Measurements from ENCODE around the gene ZNF576.
A peak's percentile ranks its signal among the peaks of the same experiment; 100 is the strongest.
"Not testable (repeated sequence)": the region's sequence is repeated elsewhere in the genome, so short reads cannot be mapped to it uniquely, and the experiment has no call there.

The ZNF576 gene

DNA sequence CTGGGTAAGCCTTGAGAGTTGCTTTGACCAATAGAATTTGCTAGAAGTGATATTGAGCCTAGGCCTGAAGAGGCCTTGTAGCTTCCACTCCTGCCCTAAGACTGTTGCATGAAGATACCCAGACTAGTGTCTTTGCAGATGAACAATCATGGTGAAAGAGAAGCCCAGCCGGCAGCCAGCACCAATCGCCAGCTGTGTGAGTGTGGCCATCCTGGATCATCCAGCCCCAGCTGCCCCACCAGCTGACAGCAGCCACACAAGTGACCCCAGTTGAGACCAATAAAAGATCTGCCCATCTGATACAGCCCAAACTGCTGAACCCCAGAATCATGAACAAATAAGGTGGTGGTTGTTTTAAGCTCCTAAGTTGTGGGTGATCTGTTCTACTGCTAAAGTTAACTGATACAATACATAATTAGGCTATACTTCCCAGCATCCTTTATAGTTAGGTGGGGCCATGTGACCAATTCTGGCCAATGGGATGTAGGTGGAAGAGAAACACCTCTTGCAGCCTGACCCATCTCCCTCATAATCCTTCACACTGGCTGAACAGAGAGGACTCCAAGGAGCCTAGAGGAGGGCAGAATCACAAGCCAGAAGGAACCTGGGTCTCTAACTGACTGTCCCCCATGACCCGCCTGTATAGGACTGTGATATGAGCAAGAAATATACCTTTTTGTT, 32.4 kb downstream of the ZNF576 start:
- DNase-seq = no peak

DNA sequence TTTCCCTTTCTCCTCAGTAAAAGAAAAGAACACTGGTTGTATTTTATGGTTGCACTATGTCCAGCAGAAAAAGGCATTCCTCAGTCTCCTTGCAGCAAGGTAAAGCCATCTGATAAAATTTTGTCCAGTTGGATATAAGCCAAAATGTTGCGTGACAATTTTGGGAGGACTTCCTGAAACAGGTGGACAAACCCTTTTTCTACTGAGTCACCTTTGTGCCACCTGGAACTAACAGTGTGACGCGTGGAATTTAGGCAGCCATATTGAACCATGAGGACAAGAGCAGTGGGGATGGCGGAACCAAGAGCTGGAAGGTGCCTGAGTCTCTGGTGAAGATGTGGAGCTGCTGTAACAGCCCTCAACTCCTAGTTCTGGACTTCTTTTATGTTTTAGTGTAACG, 35.1 kb downstream of the ZNF576 start:
- no peak for DNase-seq

DNA sequence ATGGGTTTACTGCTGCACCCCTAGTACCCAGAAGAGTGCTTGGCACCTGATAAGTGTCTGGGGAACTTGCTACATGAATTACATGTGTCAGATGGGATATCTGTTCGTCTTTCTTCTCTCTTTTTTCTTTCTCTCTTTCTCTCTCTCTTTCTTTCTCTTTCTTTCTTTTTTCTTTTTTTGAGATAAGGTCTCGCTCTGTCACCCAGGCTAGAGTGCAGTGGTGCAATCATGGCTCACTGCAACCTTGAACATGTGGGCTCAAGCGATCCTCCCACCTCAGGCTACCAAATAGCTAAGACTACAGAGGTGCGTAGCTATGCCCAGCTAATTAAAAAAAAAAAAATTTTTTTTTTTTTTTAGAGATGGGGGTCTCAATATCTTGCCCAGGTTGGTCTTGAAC, 37.1 kb downstream of the ZNF576 start:
- no peak for DNase-seq

DNA sequence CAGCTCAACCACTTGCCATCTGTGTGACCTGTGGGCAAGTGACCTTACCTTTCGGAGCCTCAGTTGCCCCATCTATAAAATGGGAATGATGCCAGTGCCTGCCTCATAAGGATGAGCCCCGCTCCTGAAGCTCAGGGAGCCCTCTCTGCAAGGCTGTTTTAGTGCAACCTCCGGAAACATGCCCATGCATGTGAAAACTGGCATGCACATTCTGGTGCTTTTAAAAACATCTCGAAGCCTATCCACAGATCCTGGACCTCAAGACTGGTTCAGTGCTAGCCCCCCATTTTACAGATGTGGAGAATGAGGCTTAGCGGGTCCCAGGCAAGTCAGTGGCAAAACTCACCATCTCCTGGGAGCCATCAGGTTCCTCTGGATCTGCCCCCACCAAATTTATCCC, 37.7 kb downstream of the ZNF576 start:
- no peak for DNase-seq

DNA sequence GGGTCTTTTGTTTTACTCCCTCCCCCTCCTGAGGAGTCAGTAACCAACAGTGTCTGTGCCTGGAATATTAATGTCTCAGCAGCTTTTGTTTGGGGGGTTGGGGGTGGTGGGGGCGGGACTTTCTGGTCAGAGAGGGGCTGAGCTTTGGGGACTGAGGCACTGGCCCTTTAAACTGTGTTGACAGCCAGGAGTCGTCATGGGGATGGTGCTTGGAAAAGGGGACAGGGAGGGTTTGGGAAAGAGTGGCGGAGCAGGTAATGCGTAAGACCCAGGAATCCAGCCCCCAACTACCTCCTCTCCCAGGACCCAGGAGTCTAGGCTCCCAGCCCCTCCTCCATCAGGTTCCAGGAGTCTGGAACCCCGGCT, 38.1 kb downstream of the ZNF576 start:
- DNase-seq = no peak

DNA sequence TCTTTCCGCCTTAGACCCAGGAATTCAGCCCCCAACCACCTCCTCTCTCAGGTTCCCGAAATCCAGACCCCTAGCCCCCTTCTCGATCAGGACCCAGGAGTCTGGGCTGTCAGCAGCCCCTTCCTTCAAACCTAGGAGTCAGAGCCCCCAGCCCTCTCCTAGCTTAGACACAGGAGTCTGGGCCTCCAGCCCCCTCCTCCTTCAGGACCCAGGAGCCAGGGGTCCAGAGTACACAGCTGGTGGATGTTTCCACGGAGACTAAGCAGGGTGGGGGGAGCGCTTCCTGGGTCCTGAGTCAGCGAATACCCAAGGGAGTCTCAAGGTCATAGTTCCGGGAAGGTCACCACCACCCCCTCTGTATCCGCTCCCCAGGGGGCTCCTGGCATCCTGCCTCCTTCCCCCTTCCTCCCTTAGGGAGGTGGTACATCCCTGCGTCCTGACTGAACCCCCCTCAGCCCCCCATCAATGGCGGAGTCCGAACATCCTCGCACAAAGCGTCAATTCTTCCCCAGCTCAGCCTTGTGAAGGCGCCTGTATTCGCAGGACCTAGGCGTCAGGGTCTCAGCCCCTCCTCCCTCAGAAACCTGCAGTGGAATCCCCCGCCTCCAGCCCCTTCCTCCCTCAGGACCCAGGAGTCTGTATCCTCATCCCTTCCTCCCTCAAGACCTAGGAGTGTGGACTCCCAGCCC, 38.6 kb downstream of the ZNF576 start:
- DNase-seq = peak; percentile 38

DNA sequence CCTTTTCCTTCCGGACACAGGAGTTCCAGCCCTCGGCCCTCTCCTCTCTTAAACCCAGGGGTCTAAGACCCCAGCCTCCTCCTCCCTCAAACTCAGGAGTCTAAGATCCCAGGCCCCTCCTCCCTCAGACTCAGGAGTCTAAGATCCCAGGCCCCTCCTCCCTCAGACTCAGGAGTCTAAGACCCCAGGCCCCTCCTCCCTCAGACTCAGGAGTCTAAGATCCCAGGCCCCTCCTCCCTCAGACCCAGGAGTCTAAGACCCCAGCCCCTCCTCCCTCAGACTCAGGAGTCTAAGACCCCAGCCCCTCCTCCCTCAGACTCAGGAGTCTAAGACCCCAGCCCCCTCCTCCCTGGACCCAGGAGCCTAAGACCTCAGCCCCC, 39.2 kb downstream of the ZNF576 start:
- DNase-seq = not testable (repeated sequence)

DNA sequence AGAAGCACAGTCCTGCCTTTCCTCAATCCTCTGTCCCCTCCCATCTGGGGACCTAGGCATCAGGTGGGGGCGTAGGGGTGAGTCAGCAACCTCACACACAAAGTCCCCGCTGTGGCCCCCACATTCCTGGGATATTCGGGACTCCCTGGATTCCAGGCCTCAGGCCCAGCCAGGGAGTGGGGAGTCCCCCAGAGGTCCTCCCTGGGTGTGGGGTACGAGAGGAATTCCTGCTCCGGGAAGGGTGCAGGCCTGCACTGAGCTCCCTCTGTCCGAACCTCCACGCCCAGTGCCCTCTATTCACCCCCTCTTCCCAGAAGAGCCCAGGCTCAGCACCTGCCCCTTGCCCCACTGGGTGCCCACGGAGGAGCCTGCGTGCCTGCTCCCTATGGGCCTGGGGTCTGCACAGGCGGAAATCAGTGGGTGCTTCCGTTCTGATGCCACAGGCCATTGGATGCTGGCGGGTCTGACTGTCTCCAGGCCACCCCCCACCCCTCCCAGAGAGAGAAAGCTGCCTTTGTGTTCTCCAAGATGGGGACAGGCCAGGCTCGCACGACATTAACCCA, 39.8 kb downstream of the ZNF576 start:
- DNase-seq = peak; percentile 33

DNA sequence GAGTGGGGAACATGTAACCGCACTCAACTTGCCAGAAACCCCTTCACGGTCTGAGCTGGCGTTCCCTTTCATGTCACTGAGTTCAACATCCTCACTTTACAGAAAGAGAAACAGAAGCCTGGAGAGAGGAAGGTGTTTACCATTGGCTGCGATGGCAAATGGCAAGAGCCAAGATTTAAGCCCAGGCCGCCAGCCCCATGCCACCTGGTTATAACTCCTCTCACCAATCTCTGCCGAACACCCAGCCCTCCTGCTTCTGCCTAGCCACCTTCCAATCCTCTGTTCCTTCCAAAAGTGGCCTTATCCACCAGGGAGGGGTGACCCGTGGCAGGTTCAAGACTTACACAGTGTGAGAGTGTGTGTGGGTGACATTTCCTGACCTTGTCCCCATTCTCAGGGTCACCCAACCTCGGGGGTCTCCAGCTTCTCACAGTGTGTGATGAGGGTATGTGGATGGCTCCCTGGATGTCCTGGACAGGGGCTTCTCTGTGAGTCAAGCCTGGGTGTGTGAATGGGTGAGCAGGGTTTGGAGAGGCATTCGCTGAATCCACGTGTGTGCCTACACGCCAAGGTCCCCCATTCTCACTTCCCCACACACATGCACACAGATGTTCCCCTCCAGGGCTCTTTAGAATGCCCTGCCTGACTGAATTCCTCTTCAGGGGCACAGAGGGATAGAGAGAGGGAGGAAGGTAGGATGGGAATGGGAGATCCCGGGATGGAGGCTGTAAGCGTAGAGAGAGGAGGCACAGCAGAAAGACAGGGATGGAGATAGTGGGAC, 42.0 kb downstream of the ZNF576 start:
- no peak for DNase-seq

DNA sequence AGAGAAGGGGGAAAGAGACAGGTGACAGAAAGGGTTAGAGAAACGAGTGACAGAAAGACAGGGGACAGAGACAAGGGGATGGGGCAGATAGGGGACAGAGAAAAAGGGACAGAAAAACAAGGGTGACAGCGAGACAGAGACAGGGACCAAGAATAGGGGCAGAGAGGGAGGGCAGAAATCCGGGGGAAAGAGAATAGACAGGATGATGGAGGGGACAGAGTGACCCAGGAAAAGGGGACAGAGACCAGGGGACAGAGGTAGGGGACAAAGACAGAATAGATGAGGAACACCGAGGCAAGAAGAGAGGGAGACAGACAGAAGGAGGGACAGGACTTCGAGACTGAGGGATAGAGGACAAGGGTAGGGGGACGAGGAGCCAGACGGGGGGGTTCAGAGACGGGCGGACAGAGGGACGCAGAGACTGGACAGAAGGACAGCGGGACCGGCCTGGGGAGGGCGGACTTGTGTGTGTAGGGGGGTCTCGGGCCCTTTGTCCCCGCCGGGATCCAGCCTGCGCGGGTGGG, 42.7 kb downstream of the ZNF576 start:
- DNase-seq = no peak

DNA sequence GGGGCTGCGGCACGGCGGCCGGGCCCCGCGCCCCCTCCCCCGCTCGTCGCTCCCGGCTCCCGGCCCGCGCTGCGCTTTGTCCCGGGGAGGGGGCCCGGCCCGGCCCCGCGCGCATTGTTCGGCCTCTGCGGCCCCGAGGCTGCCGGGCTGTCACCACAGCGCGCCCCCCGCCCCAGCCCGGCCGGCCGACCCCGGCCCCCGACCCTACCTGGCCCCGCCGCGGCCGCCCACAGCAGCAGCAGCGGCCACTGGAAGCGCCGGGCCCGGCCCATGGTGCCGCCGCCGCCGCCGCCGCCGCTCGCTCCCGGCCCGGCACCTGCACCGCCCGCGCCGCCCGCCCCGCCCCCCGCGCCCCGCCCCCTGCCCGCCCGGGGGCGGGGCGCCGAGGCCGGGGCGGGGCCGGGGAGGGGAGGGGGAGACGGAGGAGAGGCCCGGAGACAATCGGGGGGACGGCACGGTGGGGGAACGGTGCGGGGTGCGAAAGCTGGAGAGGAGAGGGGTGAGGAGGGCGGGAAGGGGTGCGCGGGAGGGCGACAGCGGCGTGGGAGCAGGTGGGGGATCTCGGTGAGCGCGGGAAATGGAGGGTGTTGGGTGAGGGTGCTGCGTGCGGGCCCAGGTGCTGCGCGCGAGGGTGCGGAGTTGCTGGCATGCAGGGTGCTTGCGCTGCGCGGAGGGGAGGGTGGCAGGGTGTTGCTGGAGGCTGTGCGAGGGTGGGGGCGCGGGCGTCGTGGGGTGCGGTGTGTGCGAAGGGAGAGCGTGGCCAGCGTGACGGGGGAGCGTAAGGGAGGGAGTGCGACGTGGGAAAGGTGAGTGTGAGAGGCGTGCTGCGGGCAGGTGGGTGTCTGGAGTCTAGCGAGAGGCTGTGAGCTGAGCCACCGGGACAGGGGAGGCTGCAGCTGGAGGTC, 43.4 kb downstream of the ZNF576 start, which contains the start of gene CADM4:
Gene CADM4, minus strand, starts transcription at position 332 of the 905 bp plus-strand sequence. Its CDS starts 60 bp downstream, at position 272.
- DNase-seq = no peak

DNA sequence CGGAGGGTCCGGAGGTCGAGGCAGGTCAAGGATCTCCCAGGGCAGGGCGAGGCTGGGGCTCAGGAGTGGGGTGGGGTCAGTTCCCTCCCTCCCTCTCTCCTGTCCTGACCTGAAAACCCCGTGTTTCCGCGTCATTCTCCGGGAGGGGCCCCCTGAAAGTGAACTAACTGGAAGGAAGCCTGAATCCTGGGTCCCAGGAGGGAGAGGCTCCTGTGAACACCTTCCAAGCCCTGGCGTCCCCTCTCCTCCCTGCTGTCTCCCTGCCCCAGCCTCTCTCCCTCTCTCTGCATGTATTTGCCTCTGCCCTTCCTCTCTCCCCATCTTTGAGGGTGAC, 44.0 kb downstream of the ZNF576 start:
- DNase-seq = no peak

DNA sequence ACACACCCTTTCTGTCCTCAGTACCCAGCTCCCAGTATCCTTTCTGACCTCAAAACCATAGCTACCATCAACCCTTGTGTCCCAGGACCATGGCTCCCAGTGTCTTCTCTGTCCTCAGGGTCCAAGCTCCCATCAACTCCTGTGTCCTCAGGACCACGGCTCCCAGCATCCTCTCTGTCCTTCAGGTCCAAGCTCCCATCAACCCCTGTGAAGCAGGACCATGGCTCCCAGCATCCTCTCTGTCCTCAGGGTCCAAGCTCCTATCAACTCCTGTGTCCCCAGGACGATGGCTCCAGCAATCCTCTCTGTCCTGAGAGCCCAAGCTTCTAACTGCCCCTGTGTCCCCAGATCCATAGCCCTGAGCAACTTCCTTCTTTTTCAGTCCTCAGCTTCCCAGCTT, 44.9 kb downstream of the ZNF576 start:
- DNase-seq = no peak

DNA sequence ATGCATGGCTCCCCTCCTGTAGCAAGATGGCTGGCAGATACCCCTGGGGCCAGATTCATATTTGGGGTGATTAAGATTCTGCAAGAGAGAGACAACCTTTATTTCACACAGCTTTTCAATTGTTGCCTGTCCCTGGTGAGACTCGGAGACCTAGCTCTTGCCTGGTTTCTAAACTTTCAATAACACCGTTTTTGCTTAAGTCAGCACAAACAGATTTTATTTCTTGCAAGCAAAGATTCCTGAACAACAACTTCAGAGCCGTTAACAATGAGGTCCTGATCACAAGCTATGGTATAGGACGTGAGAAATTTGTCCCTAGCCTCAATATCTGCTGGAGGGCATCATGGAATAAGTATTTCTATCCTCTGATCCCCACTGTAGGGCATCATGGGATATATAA, 46.1 kb downstream of the ZNF576 start:
- DNase-seq = no peak

DNA sequence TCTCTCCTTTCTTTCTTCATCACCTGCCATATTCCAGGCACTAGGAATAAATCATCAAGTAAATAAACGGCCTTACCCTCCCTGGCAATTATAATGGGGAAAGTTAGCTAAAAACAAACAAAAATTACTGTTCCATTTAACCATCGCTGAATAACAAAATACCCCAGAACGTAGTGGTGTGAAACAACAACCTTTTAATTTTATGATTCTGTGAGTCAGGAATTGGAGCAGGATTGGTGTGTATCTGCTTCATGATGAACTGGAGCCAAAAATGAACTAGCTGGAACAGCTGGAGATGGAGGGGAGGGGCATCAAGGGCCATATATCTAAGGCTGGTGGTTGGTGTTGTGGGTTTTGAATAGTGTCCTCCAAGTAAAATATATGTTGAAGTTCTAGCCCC, 46.9 kb downstream of the ZNF576 start:
- no peak for DNase-seq

DNA sequence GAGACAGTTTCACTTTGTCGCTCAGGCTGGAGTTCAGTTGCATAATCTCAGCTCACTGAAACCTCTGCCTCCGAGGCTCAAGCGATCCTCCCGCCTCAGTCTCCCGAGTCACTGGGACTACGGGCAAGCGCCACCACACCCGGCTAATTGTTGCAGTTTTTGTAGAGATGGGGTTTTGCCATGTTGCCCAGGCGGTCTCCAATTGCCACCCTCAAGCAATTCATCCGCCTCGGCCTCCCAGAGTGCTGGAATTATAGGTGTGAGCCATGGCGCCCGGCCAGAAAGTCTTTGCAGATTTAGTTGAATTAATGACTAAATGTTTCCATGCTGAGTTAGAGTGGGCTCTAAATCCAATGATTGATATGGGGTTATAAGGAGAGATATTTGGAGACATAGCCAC, 47.8 kb downstream of the ZNF576 start:
- DNase-seq = no peak

DNA sequence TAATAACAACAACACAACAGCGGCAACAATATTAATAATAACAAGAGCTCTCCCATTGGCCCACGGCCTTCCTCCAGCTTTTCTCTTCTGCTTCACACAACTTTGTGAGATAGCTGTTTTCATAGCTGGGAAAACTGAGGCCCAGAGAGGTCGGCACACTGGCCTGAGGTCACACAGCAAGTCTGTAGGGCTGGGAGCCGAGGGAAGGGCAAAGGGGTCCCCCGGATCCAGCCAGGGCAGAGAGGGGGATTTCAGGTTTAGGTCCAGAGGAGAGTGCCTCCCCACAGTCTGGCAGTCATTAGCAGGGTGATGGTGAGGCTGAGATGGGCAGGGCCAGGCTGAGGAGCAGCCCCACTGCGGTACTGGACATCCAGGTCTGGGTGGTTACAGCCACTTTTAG, 52.2 kb downstream of the ZNF576 start:
- no peak for DNase-seq

DNA sequence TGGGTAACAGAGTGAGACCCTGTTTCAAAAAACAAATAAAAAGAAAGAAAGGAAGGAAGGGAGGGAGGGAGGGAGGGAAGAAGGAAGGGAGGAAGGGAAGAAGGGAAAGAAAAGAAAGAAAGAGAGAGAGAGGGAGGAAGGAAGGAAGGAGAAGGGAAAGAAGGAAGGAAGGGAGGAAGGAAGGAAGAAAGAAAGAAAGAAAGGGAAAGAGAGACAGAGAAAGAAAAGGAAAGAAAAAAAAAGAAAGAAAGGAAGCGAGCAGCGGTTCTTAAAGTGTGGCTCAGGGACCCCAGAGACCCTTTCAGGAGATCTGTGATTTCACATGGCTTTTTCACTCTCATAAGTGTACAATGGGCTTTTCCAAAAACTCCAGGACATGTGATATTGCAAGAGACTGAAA, 53.1 kb downstream of the ZNF576 start:
- no peak for DNase-seq

DNA sequence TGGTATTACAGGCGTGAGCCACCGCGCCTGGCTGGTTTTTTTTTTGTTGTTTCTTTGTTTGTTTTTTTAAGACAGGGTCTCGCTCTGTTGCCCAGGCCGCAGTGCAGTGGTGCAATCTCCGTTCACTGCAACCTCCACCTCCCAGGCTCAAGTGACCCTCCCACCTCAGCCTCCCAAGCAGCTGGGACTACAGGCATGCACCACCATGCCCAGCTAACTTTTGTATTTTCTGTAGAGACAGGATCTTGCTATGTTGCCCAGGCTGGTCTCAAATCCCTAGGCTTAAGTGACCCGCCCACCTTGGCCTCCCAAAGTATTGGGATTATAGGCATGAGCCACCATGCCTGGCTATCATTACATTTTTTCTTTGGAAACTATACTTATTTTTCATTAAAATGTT, 53.9 kb downstream of the ZNF576 start:
- DNase-seq = not testable (repeated sequence)

All from fibroblast of skin of right quadriceps (primary cell).